ENCODE data around the gene IMPG2.

Gene IMPG2

GRCh38 chr3:101273156-101273555, 47.2 kb downstream of the IMPG2 start:
- no peak for DNase-seq

GRCh38 chr3:101271728-101272127, 48.6 kb downstream of the IMPG2 start:
- no peak for DNase-seq

- DNase-seq, result no peak
Observed at GRCh38 chr3:101270149-101270548, 50.2 kb downstream of the IMPG2 start.

- no peak for DNase-seq
Observed at GRCh38 chr3:101268971-101269671, 51.3 kb downstream of the IMPG2 start.

GRCh38 chr3:101268141-101268540, 52.2 kb downstream of the IMPG2 start:
- no peak for DNase-seq

GRCh38 chr3:101266566-101266965, 53.8 kb downstream of the IMPG2 start:
- DNase-seq, result no peak

GRCh38 chr3:101266071-101266470, 54.3 kb downstream of the IMPG2 start:
- no peak for DNase-seq

- DNase-seq, result no peak
Observed at GRCh38 chr3:101262393-101263240, 57.8 kb downstream of the IMPG2 start.

- DNase-seq, result no peak
Observed at GRCh38 chr3:101261506-101261905, 58.9 kb downstream of the IMPG2 start.

- DNase-seq, result peak; percentile 1 to 2
Observed at GRCh38 chr3:101259485-101260341, 60.7 kb downstream of the IMPG2 start.

GRCh38 chr3:101256511-101256910, 63.9 kb downstream of the IMPG2 start:
- peak in 1 of 2 donors; percentile 22 for DNase-seq

- no peak for DNase-seq
Observed at GRCh38 chr3:101255441-101255840, 64.9 kb downstream of the IMPG2 start.

GRCh38 chr3:101253396-101253795, 67.0 kb downstream of the IMPG2 start:
- DNase-seq, result no peak

- DNase-seq, result no peak
Observed at GRCh38 chr3:101252945-101253344, 67.4 kb downstream of the IMPG2 start.

GRCh38 chr3:101252307-101252706, 68.1 kb downstream of the IMPG2 start:
- DNase-seq, result no peak

GRCh38 chr3:101251441-101251840, 68.9 kb downstream of the IMPG2 start:
- DNase-seq, result no peak

GRCh38 chr3:101249522-101249921, 70.9 kb downstream of the IMPG2 start:
- peak; percentile 58 to 77 for DNase-seq

- peak; percentile 6 to 13 for DNase-seq
Observed at GRCh38 chr3:101248736-101249135, 71.6 kb downstream of the IMPG2 start.

- DNase-seq, result no peak
Observed at GRCh38 chr3:101244212-101244575, 76.2 kb downstream of the IMPG2 start.

- DNase-seq, result no peak
Observed at GRCh38 chr3:101243285-101244211, 76.8 kb downstream of the IMPG2 start.

GRCh38 chr3:101240719-101241399, 79.5 kb downstream of the IMPG2 start:
- DNase-seq, result no peak

GRCh38 chr3:101235048-101235447, 85.3 kb downstream of the IMPG2 start:
- no peak for DNase-seq
